Gastrocnemius medialis (tissue), 4 donors: ENCODE results near the gene SPEN.

Experiments
- CTCF ChIP-seq, 5 experiments: fragments of 450-650 bp in 3 of 5; fragments of 200-600 bp in 2 of 5; sonication (generic) in 2 of 5; IDR thresholded peaks in 4 of 5; conservative IDR thresholded peaks in 1 of 5; 1 replicate in 4 of 5; 2 replicates in 1 of 5; pipeline ENCODE4 v1.5.1; 2016 to 2019; ENCODE audit warnings: antibody characterized with exemption in 5 of 5, mild to moderate bottlenecking in 3 of 5, moderate library complexity in 3 of 5
- POLR2A ChIP-seq, 2 donors: fragments of 450-650 bp; IDR thresholded peaks; one replicate each; pipeline ENCODE4 v1.6.1; 2017; ENCODE audit warnings: antibody characterized with exemption in 2 of 2, mild to moderate bottlenecking in 2 of 2, moderate library complexity in 2 of 2

- TF ChIP-seq CTCF (IDR thresholded peaks at IDR 0.05 in 4 of 5, conservative IDR thresholded peaks at IDR 0.05 in 1 of 5) (no peak), POLR2A (IDR thresholded peaks at IDR 0.05) (no peak)
These were observed 37.8 kb downstream of the SPEN start for GRCh38 chr1:15885269-15885668.
